Activated CD4-positive, alpha-beta T cell treated with anti-CD3 and anti-CD28 coated beads for 48 hours (primary cell): ENCODE measurements around the gene TRIP10.
"Not testable (repeated sequence)": the region's sequence is repeated elsewhere in the genome, so short reads cannot be mapped to it uniquely, and the experiment has no call there.

Source experiments
- DNase-seq: peaks from one replicate; pipeline ENCODE4 v3.0.0-alpha.2; 2020

The TRIP10 gene

GRCh38 chr19:6771648-6772027 lies 32.2 kb downstream of the TRIP10 start:
- not testable (repeated sequence) for DNase-seq

- DNase-seq, result peak; percentile 85
Measured at GRCh38 chr19:6772028-6772865, 32.8 kb downstream of the TRIP10 start, which contains the start of gene VAV1. TSS of gene VAV1 (plus strand) at chr19:6772708. CDS start at chr19:6772808, 100 bp downstream.

- no peak for DNase-seq
Measured at GRCh38 chr19:6772866-6773322, 33.4 kb downstream of the TRIP10 start.

- DNase-seq, result peak; percentile 74
Measured at GRCh38 chr19:6773323-6773931, 33.9 kb downstream of the TRIP10 start.

GRCh38 chr19:6774821-6775707 lies 35.6 kb downstream of the TRIP10 start:
- DNase-seq, result no peak

GRCh38 chr19:6776045-6776444 lies 36.6 kb downstream of the TRIP10 start:
- DNase-seq, result not testable (repeated sequence)

- no peak for DNase-seq
Measured at GRCh38 chr19:6776999-6777398, 37.5 kb downstream of the TRIP10 start.

GRCh38 chr19:6777434-6777833 lies 38.0 kb downstream of the TRIP10 start:
- no peak for DNase-seq

- no peak for DNase-seq
Measured at GRCh38 chr19:6778386-6778785, 38.9 kb downstream of the TRIP10 start.

- DNase-seq, result no peak
Measured at GRCh38 chr19:6779206-6779605, 39.7 kb downstream of the TRIP10 start.

- DNase-seq, result no peak
Measured at GRCh38 chr19:6787393-6787792, 47.9 kb downstream of the TRIP10 start.

GRCh38 chr19:6788896-6789295 lies 49.4 kb downstream of the TRIP10 start:
- DNase-seq, result no peak

- DNase-seq, result no peak
Measured at GRCh38 chr19:6790194-6791128, 51.0 kb downstream of the TRIP10 start.

GRCh38 chr19:6791237-6791636 lies 51.8 kb downstream of the TRIP10 start:
- no peak for DNase-seq

- no peak for DNase-seq
Measured at GRCh38 chr19:6793411-6793810, 53.9 kb downstream of the TRIP10 start.

GRCh38 chr19:6793973-6794372 lies 54.5 kb downstream of the TRIP10 start:
- no peak for DNase-seq

GRCh38 chr19:6794686-6795431 lies 55.4 kb downstream of the TRIP10 start:
- DNase-seq, result no peak

GRCh38 chr19:6796278-6796677 lies 56.8 kb downstream of the TRIP10 start:
- no peak for DNase-seq

- no peak for DNase-seq
Measured at GRCh38 chr19:6797646-6798045, 58.2 kb downstream of the TRIP10 start.

GRCh38 chr19:6800160-6800790 lies 60.8 kb downstream of the TRIP10 start:
- DNase-seq, result peak; percentile 25

GRCh38 chr19:6800991-6801484 lies 61.6 kb downstream of the TRIP10 start:
- DNase-seq, result peak; percentile 29
